GM18508 (cell line): Measurements from ENCODE around the gene MMP2.

Source experiments
- ATAC-seq: cut with Tn5 transposase; IDR thresholded peaks from one replicate; pipeline ENCODE4 v1.9.1; 2021; ENCODE audit warnings: moderate number of reproducible peaks; ENCODE audit not compliant: insufficient read depth, unreplicated experiment

The MMP2 gene

DNA sequence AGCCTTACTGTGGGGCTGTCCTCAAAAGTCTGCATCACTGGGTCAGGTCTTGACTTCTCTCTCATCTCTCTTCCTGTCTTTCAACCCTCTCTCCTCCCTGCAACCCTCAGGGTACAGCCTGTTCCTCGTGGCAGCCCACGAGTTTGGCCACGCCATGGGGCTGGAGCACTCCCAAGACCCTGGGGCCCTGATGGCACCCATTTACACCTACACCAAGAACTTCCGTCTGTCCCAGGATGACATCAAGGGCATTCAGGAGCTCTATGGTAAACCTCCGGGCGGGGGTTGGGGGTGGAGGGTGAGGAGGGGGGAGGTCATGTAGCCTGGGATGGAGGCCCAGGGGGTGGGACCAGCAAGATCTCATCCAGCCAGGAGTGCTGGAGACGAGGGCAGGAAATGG lies 12.7 kb downstream of the MMP2 start:
- ATAC-seq = no peak

DNA sequence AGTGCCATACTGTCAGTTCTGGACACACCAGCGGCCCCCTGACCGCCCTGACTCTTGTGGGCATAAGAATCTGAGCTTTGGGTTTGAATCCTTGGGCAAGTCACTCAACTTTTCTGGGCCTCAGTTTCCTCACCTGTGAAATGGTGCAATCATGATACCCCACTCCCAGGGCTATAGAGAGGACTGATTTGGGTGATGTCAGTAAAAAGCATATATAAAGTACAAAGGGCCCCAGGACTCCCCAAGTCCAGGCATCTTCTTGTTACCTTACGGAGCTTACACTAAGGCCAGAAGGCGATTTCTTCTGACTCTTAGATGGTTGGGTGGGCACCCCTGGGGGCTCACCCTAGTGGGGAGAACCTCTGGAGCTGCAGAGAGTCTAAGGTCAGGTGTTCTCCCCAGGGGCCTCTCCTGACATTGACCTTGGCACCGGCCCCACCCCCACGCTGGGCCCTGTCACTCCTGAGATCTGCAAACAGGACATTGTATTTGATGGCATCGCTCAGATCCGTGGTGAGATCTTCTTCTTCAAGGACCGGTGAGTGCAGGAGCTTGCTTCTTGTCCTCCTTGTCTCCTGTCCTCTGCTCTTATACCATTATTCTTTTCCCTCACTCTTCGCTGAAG lies 13.9 kb downstream of the MMP2 start:
- no peak for ATAC-seq

DNA sequence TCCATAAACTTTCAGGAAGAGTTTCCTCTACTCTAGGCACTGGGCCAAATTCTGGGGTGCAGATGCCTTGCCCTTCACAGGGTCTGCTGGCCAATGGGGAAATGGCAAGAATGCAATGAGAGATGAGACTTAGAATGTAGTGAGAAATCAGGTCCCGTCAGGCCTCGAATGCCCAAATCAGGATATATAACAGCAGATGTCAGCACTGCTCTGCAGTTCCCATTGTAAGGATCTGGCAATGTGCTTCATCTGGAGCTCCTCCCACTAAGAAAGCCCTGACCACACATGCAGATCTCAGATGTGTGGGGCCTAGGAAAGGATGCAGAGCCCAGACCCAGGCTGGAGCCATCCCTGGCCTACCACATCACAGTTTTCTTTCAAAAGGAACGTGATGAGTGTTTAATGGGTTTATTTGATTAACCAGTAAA lies 16.0 kb downstream of the MMP2 start:
- ATAC-seq = no peak

DNA sequence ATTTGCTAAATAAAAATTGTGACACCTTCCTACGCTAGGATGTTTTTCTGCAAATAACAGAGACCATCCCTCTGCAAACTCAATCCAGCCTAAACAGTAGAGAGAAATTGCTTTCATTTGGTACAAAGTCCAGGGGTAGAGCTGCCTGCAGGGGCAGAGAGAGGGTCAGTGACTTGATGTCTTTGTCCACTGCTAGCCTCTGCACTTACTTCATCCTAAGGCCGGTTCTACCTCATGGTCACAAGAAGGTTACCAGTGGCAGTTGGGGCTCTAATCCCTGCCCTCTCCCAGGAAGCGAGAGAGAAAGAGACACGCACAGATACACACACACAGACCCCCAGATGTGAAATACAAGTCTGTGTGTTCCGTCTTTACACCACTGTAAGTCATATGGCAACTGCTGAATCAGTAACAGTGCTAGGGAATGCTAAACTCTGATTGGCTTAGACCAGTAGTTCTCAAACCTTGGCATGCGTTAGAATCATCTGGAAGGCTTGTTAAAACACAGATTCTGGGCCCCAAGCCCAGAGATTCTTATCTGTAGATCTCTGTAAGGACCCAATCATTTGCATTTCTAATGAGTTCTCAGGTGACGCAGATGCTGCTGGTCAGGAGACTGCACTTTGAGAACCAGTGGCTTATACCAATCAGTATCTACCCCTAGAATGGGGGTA lies 16.8 kb downstream of the MMP2 start:
- ATAC-seq = no peak

DNA sequence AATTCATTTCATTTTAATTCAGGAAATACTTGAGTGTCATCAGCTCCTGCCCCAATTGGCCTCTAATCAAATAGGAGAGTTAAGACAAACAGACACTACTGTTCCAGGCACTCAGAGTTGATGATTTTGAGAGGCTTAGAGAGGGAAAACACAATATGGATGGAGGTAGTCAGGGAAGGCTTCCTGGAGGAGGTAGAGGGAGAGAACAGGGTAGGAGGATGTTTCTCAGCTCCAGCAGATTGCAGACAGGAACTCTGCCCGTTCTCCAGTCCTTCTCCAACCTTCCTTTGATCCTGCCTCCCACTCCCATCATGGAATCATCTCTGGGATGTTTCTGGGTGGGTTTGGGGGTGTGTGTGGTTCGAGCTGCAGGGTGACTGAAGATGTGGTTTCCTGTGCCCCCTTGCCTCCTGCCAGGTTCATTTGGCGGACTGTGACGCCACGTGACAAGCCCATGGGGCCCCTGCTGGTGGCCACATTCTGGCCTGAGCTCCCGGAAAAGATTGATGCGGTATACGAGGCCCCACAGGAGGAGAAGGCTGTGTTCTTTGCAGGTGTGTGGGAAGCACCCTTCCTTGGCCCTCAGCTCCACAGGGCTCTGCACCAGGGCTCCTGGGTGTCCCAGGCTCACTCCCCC lies 17.6 kb downstream of the MMP2 start:
- ATAC-seq = no peak

DNA sequence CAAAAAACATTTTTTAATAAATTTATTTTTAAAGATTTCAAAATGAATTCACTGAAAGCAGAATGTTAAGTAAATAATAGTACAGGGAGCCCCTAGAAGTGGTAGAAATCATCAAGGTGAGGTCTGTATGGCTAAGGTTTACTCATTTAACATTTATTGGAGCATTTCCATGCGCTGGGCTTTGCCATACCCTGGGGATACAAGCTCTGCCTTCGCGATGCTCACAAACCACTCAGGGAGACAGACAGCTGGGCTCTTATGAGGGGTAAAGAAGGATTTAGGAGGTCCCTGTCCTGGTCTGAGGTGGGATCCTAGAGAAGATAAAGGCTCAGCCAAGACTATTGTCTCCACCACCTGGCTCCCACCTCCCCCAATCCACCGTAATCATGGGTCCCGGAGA lies 18.6 kb downstream of the MMP2 start:
- no peak for ATAC-seq

DNA sequence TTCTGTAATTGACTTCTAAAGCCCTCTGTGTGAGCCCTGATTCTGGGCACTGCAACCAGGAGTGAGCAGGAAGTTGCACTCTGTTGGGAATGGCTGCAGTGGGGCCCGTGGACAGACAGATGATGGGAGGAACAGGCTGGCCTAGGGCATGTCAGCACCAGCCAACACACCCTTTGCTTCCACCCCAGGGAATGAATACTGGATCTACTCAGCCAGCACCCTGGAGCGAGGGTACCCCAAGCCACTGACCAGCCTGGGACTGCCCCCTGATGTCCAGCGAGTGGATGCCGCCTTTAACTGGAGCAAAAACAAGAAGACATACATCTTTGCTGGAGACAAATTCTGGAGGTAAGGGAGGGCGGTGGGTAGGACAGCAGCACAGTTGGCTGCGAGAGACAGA lies 19.1 kb downstream of the MMP2 start:
- ATAC-seq = no peak

DNA sequence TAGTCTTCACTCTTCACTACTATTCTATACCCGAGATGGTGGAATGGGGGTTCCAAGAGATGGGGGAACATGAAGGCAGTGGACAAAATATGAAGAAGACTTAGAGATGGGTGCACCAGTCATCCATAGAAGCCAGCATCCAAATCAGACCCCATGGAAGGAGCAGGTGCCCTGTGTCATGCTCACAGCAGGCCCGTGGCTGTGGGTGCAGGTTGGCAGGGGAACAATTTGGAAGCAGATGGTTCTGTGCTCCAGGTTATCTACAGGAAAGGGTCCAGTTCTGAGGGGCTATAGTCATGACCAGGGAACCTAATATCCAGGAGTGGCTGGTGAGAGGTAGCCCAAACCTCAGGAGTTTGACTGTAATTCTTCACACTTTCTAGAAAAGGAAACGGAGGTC lies 20.3 kb downstream of the MMP2 start:
- no peak for ATAC-seq

DNA sequence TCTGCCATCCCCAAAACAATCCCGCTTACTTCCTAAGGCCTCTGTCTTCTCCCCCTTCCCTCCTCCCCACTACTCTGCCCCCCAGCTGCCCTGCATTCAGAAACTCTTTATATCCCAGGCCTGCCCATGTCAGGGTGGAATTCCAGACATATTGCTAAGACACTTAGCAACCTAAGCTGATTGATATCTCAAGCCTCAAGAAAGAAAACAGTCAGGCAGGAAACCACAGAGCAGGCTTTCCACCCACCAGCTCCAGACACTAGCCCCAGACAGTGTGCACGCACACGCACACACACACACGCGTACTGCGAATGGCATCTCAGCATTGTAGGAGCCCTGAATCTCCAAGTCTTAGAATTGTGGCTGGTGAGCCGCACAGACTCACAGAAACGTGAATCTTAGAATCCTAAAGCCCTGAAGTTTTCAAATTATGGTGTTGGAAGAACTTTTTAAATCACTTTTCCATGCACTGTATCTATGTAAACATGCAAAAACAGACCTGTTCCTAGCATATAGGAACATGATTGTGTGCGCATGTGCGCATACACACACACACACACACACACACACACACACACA lies 21.0 kb downstream of the MMP2 start:
- ATAC-seq = no peak

DNA sequence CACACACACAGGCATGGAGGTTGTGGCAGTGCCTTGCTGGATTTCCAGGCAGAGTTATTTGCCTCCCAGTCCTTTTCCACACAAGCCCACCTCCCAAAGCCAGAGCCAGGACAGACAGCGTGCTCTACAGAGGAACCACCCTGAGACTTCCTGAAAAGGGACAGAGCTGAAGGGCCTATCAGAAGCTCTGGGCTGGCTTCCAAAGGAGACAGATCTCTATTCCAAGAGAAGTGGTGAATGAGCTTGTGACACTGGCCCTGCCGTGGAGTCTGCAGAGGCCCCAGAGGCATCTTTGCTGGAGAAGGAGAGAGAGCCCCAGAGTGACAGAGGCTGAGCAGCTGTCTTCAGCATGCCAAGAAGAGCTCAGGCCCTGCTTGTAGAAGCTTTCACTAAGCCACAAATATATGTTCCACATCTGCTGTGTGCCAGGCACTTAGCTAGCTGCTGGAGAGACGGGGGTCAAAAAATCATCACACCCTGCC lies 21.6 kb downstream of the MMP2 start:
- ATAC-seq = no peak

DNA sequence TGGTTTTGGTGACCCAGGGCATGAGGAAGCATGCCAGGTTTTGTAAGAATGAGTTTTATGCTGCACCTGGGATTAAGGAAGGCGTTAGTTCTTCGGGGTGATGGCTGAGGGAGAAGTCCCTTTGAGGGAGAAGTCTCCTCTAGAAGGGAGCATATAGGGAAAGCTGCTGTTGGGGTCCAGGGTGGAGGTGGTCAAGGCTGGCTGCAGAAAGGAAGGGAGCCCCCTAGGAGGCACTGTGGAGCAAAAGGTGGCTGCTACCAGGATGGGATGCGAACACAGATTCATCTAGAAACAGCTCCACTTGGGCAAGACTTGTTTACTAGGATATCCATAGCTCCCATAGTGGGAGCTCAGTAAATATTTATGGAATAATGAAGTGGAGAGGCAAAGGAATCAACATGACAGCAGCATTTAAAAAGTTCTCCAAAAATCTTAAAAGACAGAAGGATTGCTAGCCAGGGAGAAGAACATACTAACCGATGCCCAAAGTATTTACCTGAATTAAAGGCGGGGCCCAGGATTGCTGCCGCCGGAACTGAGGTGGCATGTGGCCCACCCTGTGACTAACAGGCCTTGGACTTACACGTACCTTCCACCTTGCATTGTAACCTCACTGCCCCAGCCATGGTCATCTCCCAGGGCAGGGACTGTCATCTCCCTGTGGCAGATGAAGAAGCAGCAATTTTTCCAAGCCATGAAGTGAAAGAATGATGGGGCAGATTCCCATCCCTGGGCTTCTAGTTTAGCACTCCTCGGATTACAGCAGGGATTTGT lies 22.7 kb downstream of the MMP2 start:
- no peak for ATAC-seq

DNA sequence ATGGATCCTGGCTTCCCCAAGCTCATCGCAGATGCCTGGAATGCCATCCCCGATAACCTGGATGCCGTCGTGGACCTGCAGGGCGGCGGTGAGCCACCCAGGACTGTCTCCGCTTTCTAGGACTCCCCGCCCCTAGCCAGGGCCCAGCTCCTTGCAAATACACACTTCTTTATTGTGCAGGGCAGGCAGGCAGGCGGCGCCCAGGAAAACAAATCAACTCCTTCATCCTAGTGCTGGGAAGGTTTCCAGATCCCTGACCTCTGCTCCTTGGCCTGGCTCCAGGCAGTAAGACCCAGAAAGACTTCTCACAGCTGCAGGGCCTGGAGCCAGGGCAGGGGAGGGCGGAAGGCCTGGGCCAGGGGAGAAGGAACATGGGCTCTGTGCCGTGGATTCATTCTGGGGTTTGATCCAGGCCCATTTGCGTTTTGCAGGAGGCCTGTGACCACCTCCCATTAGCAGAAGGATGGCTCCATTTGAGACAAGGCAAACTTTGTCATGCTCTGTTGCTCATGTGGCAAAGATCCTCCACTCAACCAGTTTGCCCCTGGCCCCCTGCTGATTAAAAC lies 23.9 kb downstream of the MMP2 start:
- no peak for ATAC-seq

DNA sequence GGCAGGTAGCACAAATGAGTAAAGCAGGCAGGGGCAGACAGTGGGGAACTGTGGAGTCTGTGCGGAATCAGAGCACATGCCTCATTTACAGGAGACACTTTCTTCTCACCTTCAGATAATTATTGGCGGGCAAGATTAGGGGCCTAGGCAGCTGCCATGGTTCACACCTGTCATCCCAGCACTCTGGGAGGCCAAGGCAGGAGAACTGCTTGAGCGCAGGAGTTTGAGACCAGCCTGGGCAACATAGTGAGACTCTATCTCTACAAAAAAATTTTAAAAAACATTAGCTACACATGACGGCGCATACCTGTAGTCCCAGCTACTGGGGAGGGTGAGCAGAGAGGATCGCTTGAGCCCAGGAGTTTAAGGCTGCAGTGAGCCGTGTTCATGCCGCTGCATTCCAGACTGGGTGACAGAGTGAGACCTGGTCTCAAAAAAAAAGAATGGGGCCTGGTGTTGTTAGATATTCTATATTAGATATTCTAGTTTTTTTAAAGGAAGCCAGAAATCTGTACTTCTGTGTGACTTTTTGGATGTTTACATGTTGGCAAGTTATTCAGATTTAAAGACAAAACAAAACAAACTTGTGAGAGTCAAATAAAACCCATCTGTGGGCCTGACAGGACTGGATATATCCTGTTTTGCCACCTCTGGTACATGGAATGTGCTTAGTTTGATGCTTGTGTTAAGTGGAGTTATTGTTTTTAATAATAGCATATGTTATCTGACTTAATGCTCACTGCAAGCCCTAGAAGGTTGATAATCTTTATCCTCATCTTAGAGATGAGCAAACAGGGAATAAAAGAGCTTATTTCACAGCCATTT lies 24.9 kb downstream of the MMP2 start:
- no peak for ATAC-seq

DNA sequence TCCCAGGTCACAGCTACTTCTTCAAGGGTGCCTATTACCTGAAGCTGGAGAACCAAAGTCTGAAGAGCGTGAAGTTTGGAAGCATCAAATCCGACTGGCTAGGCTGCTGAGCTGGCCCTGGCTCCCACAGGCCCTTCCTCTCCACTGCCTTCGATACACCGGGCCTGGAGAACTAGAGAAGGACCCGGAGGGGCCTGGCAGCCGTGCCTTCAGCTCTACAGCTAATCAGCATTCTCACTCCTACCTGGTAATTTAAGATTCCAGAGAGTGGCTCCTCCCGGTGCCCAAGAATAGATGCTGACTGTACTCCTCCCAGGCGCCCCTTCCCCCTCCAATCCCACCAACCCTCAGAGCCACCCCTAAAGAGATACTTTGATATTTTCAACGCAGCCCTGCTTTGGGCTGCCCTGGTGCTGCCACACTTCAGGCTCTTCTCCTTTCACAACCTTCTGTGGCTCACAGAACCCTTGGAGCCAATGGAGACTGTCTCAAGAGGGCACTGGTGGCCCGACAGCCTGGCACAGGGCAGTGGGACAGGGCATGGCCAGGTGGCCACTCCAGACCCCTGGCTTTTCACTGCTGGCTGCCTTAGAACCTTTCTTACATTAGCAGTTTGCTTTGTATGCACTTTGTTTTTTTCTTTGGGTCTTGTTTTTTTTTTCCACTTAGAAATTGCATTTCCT lies 26.5 kb downstream of the MMP2 start:
- ATAC-seq = no peak

DNA sequence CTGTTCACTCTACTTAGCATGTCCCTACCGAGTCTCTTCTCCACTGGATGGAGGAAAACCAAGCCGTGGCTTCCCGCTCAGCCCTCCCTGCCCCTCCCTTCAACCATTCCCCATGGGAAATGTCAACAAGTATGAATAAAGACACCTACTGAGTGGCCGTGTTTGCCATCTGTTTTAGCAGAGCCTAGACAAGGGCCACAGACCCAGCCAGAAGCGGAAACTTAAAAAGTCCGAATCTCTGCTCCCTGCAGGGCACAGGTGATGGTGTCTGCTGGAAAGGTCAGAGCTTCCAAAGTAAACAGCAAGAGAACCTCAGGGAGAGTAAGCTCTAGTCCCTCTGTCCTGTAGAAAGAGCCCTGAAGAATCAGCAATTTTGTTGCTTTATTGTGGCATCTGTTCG lies 27.1 kb downstream of the MMP2 start:
- no peak for ATAC-seq

DNA sequence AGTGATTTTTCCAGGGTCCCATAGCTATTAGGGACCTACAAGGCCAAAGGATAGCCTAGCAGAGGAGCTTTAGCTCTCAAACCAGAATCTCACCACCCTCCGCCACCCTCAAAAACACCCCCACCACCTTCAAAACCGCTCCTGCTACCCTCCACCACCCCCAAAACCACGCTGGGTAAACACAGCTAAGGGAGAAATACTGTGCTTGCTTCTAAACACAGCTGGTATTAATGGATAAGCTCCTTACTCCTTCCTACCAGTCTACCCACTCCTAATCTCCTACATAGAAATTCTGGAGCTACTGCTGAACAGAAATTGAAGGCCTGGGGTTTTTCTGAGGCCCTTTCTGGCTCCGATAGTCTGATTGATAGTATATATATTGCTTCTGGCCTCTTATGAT lies 27.7 kb downstream of the MMP2 start:
- ATAC-seq = no peak

DNA sequence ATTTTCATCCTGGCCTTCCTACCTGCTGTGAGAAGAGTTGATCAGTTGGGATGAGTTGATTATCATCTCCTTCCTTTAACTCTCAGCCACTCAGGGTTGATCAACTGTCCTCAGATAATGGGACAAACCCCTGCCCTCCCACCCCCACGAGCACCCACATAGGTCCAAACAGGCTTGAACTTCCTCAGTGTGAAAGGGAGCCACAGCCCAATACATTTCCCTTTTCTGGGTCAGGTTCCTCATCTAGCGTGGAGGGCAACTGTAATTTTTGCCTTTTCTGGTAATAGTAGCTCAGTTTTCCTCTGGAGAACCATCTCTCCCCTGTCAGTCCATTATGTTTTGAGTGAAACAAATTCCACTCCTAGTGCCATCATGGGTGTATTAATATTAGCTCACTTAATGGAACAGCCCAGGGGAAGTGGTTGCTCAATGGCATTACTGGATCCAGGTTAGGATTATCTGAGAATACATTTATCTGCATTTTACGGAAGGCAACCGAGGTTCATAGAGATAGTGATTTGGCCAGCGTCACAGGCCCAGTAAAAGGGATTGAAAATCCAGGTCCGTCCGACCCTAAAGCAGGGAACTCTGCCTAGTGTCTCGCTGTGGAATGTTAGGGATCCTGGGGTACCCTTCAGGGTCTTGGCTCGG lies 29.4 kb downstream of the MMP2 start:
- ATAC-seq = no peak
